HepG2 (cell line): ENCODE measurements around the gene GUCY2D. TPM values are rescaled to one million over a fixed set of nuclear protein-coding genes. Genes with fewer than 3 reads are reported as not detected.

Source experiments
- ATAC-seq: fragments of 200-7000 bp; cut with Tn5 transposase; 3 replicates; pipeline ENCODE4 v1.9.1; 2020; ENCODE audit warnings: mild to moderate bottlenecking, moderate library complexity
- BruUV-seq: library from RNA; stranded (reverse); fragments of 400-500 nt; replicated peaks from 2 replicates; lab custom pipeline; 2021; lab: Mats Ljungman, UMichigan
- CTCF ChIA-PET: fragments of 300-600 bp; formaldehyde crosslinking; extraction: SDS; loops from one replicate; lab custom pipeline; 2021; ENCODE audit warnings: low total read pairs, inconsistent platforms, low intra/inter-chr PET ratio; lab: Yijun Ruan, JAX
- POLR2A ChIA-PET: fragments of 350-600 bp; sonication (Branson Sonifier 250); formaldehyde crosslinking; loops from one replicate; lab custom pipeline; 2020; ENCODE audit warnings: antibody characterized with exemption, inconsistent platforms; lab: Yijun Ruan, JAX
- DNase-seq: peaks from one replicate; pipeline ENCODE4 v3.0.0-alpha.2; 2015; ENCODE audit warnings: low spot score
- FAIRE-seq: peaks from 3 replicates; lab custom pipeline; 2011; peaks lifted over from hg19 to GRCh38; lab: Jason Lieb, UNC
- H2AFZ ChIP-seq: one replicate; pipeline ENCODE4 v1.6.1; 2011; ENCODE audit warnings: low read length, inconsistent platforms
- H3K27ac ChIP-seq: fragments of 300-600 bp; 3 replicates; pipeline ENCODE4 v1.8.0; 2011; ENCODE audit warnings: mixed run types, mild to moderate bottlenecking, mixed read lengths, low read length, inconsistent platforms; ENCODE audit not compliant: insufficient read depth; ENCODE audit errors: extremely low read length
- H3K27me3 ChIP-seq, 2 experiments: fragments of 200-600 bp in 1 of 2; 2 replicates in 1 of 2; 3 replicates in 1 of 2; pipeline versions ENCODE4 v1.6.0 to v1.8.0; 2011; ENCODE audit warnings: low read length in 2 of 2, mild to moderate bottlenecking in 2 of 2, moderate library complexity in 2 of 2, inconsistent platforms in 1 of 2; ENCODE audit not compliant: insufficient read depth in 2 of 2, control insufficient read depth in 1 of 2
- H3K36me3 ChIP-seq, 2 experiments: fragments of 200-600 bp in 1 of 2; replicated peaks in 1 of 2; 2 replicates in 1 of 2; 3 replicates in 1 of 2; pipeline versions ENCODE4 v1.5.1 to v1.8.0; 2011; ENCODE audit warnings: low read length in 2 of 2, inconsistent platforms in 1 of 2; ENCODE audit not compliant: insufficient read depth in 2 of 2, control insufficient read depth in 1 of 2
- H3K4me1 ChIP-seq: 2 replicates; pipeline ENCODE4 v1.5.1; 2012; ENCODE audit warnings: low read length, inconsistent platforms; ENCODE audit not compliant: insufficient read depth
- H3K4me2 ChIP-seq: 2 replicates; pipeline ENCODE4 v1.6.0; 2011; ENCODE audit warnings: low read depth, low read length, inconsistent platforms
- H3K4me3 ChIP-seq, 3 experiments: fragments of 200-600 bp in 1 of 3; sonication (generic), shearing (Covaris generic) in 1 of 3; replicated peaks in 1 of 3; 2 replicates each; pipeline ENCODE4 v1.5.1; 2011 to 2016; ENCODE audit warnings: low read length in 3 of 3, inconsistent platforms in 2 of 3, low read depth in 2 of 3, mild to moderate bottlenecking in 2 of 3, control low read depth in 1 of 3, mixed read lengths in 1 of 3; ENCODE audit not compliant: insufficient read depth in 1 of 3
- H3K79me2 ChIP-seq: one replicate; pipeline ENCODE4 v1.6.1; 2011; ENCODE audit warnings: low read length, inconsistent platforms; ENCODE audit not compliant: insufficient read depth
- H3K9ac ChIP-seq: 2 replicates; pipeline ENCODE4 v1.6.0; 2011; ENCODE audit warnings: mild to moderate bottlenecking, low read depth, low read length, inconsistent platforms; ENCODE audit not compliant: insufficient read depth
- H3K9me3 ChIP-seq: 2 replicates; pipeline ENCODE4 v1.5.1; 2012; ENCODE audit warnings: mild to moderate bottlenecking, low read length
- H4K20me1 ChIP-seq: 2 replicates; pipeline ENCODE4 v1.6.0; 2011; ENCODE audit warnings: inconsistent platforms, mild to moderate bottlenecking, low read length, moderate library complexity; ENCODE audit not compliant: insufficient read depth
- CREM ChIP-seq, 2 experiments: sonication (generic) in 1 of 2; formaldehyde crosslinking in 1 of 2; IDR thresholded peaks; 2 replicates each; pipeline versions ENCODE4 v1.4.0 to v1.6.1; 2016 to 2020; ENCODE audit warnings: antibody characterized with exemption in 1 of 2, mild to moderate bottlenecking in 1 of 2, missing genetic modification reagents in 1 of 2
- STAG1 ChIP-seq: sonication (generic); formaldehyde crosslinking; IDR thresholded peaks from 2 replicates; pipeline ENCODE4 v1.4.0; 2020; ENCODE audit warnings: missing genetic modification reagents
- WGBS: methylation state at CpG from one replicate; pipeline ENCODE4 v1.1.6; 2017; ENCODE audit warnings: low lambda C conversion rate; 5-methylcytosine and 5-hydroxymethylcytosine counted together
- in situ Hi-C: cut with HindIII; loops from 2 replicates; pipeline ENCODE4 v1.10.0; 2017; ENCODE audit warnings: low pct_unique_long_range_greater_than_20kb; ENCODE audit not compliant: extremely low pct_ligation_motif_present
- intact Hi-C: fragments of 100-400 bp; cut with micrococcal nuclease; formaldehyde crosslinking; loops from one replicate; pipeline ENCODE4 v1.10.0; 2022; ENCODE audit not compliant: unreplicated experiment
- polyA plus RNA-seq, 8 experiments: library from polyadenylated mRNA; depleted of rRNA in 3 of 8; stranded (reverse) in 7 of 8; unstranded in 1 of 8; fragments of >200 nt; fragmentation: Illumina TruSeq in 4 of 8; extraction: Trizol in 4 of 8; gene quantifications; 2 replicates each; pipeline versions ENCODE4 v1.2.1 to v1.2.3, GENCODE V29; 2011 to 2016; ENCODE audit warnings: low read depth in 4 of 8, missing spikeins in 1 of 8, mixed read lengths in 1 of 8; ENCODE audit not compliant: insufficient read depth in 1 of 8
- total RNA-seq, 5 experiments: library from RNA; depleted of rRNA; stranded (reverse); fragments of >200 nt; fragmentation: Illumina TruSeq; extraction: Trizol; gene quantifications; 2 replicates each; pipeline ENCODE4 v1.2.3, GENCODE V29; 2016; ENCODE audit warnings: low read depth in 1 of 5
- TF ChIP-seq, protein P1 (sequence below): sonication (generic); formaldehyde crosslinking; IDR thresholded peaks from 2 replicates; pipeline ENCODE4 v1.5.1; 2020; ENCODE audit warnings: mild to moderate bottlenecking, missing genetic modification reagents, borderline replicate concordance
- TF ChIP-seq, protein P2 (sequence below): sonication (generic); formaldehyde crosslinking; IDR thresholded peaks from 2 replicates; pipeline ENCODE4 v1.5.0; 2020; ENCODE audit warnings: mild to moderate bottlenecking, missing genetic modification reagents, moderate library complexity

GUCY2D gene
- total and polyA plus RNA-seq, 2 of the 13 experiments (the other 11 are each of a cell fraction or from before 2014, with no cell fraction given) = not detected

DNA sequence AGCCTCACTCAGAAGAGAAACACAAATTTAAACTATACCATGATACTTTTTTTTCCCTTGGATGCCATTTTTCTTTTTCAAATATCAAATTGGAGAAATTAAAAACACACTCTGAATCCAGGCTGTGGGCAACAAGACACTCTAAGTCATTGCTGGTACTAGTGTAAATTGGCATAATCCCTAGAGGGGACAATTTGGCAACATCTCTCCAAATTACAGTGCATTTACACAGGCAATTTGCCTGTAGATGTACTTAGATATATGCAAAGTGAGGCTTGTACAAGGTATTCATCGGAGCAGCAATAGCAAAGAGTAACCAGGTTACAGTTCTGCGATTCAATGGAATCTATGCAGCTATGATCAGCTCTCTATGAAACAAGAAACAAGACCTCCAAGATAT, 6.7 kb upstream of the GUCY2D start (continued):
- TF ChIP-seq, protein P1, sequence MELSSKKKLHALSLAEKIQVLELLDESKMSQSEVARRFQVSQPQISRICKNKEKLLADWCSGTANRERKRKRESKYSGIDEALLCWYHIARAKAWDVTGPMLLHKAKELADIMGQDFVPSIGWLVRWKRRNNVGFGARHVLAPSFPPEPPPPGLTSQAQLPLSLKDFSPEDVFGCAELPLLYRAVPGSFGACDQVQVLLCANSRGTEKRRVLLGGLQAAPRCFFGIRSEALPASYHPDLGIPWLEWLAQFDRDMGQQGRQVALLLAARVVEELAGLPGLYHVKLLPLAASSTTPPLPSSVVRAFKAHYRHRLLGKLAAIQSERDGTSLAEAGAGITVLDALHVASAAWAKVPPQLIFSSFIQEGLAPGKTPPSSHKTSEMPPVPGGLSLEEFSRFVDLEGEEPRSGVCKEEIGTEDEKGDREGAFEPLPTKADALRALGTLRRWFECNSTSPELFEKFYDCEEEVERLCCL (CRISPR knock-in tag) = no peak

DNA sequence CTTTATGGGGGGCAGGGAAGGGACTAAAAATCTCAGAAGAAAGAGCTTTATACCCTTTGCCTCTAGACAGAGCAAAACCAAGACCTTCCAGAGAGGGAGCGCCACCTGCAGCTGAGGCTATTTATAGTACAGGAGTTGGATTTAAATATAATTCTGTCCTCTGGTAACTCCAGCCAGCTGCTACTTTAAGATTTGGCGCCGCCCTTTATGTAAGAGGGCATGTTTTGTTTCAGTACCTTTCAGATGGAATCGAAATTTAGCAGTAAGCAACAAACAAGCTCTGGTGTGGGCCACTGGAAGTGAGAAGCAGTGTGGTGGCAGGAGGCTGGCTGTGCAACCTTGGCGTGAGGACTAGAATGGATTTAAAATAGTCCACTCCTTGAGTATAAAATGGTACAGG, 5.2 kb upstream of the GUCY2D start:
- CTCF ChIA-PET = no interaction called here
- WGBS = 20% methylated on average over 5 of the region's 5 CpGs
- Histone ChIP-seq H3K27me3 (peaks cover 0 to 16% of the 10 kb centered on the region in 2 experiments; a peak in 2 of 5 replicates), H2AFZ (no peak overlapping the region), H3K4me1 (peaks cover 4% of the 10 kb centered on the region), H3K79me2 (no peaks in the 10 kb centered on the region), H4K20me1 (no peaks in the 10 kb centered on the region), H3K27ac (no peak overlapping the region), H3K9me3 (no peaks in the 10 kb centered on the region), H3K4me2 (no peak overlapping the region), H3K4me3 (no peak overlapping the region), H3K9ac (no peak overlapping the region), H3K36me3 (no peaks in the 10 kb centered on the region)
- DNase-seq (peak; percentile 25), ATAC-seq (peak; percentile 75), FAIRE-seq (peak; percentile 50)
- in situ Hi-C loops (no loop called here), intact Hi-C loops (no loop called here)
- TF ChIP-seq, protein P2, sequence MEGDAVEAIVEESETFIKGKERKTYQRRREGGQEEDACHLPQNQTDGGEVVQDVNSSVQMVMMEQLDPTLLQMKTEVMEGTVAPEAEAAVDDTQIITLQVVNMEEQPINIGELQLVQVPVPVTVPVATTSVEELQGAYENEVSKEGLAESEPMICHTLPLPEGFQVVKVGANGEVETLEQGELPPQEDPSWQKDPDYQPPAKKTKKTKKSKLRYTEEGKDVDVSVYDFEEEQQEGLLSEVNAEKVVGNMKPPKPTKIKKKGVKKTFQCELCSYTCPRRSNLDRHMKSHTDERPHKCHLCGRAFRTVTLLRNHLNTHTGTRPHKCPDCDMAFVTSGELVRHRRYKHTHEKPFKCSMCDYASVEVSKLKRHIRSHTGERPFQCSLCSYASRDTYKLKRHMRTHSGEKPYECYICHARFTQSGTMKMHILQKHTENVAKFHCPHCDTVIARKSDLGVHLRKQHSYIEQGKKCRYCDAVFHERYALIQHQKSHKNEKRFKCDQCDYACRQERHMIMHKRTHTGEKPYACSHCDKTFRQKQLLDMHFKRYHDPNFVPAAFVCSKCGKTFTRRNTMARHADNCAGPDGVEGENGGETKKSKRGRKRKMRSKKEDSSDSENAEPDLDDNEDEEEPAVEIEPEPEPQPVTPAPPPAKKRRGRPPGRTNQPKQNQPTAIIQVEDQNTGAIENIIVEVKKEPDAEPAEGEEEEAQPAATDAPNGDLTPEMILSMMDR (CRISPR knock-in tag) = peak; percentile 52
- TF ChIP-seq STAG1 (CRISPR knock-in tag) = peak; percentile 34
- TF ChIP-seq CREM (IDR thresholded peaks at IDR 0.05) = no peak
- TF ChIP-seq CREM (CRISPR knock-in tag; IDR thresholded peaks at IDR 0.05) = no peak
- POLR2A ChIA-PET = no interaction called here
- BruUV-seq = no TSS peak
